Measurements from ENCODE around the gene SMG1.
"Not testable (repeated sequence)": the region's sequence is repeated elsewhere in the genome, so short reads cannot be mapped to it uniquely, and the experiment has no call there.

Gene SMG1

DNA sequence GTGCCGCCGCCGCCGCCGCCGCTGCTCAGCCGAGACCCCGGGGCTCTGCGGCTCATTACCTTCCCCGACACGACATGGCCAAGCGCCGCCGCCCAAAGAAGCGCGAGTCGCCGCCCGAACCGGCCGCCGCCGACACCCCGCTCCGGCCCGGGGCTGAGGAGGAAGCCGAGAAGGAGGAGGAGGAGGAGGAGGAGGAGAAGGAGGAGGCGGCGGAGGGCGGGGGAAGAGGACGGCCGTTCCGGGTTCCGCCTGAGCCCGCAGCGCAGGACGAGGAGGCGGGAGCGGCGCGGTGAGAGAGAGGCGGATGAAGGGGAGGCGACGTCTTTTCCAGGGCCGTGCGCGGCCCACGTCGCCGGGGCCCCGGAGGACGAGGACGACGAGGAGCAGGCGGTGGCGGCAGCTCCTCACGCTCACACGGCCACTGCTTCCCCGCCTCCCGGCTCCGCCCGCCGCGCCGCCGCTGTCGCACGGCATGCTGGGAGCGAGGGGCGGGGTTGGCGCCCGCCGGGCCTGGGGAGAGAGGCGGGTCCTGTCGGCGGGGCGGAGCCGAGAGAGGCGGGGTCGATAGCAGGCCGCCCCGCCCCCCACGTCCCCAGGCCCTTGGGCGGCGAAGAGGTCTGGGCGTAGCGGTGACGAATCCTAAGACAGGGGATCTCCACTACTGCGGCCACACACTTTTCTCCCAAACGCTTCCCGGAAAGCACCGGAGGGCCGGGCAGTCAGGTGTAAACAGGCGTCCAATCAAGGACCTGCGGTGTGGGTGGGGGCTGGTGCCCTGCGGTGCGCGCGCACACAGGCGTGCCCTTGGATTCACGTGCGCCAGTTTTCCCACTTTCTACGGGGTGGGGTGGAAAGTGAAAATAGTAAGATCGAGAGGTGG, at the start of gene SMG1:
Gene SMG1, minus strand, starts transcription at position 423 of the 880 bp plus-strand sequence. Its CDS starts 367 bp downstream, at position 56.
- peak; percentile 80 to 92 (median 83) for DNase-seq

- no peak for DNase-seq
These were observed 48.9 kb upstream of the SMG1 start for GRCh38 chr16:18975109-18975508.

DNA sequence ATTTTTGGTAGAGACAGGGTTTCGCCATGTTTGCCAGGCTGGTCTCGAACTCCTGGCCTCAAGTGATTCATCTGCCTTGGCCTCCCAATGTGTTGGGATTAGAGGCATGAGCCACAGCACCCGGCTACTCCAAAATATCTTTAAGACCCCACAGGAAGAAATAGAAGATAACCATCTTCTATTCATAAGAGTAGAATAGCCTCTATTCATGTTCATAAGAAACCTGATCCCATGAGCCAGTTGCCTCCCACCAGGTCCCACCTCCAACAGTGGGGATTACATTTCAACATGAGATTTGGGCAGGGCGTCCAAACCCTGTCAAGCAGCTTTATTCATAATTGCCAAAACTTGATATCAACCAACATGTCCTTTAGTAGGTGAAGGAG, 43.6 kb upstream of the SMG1 start:
- DNase-seq = no peak

DNA sequence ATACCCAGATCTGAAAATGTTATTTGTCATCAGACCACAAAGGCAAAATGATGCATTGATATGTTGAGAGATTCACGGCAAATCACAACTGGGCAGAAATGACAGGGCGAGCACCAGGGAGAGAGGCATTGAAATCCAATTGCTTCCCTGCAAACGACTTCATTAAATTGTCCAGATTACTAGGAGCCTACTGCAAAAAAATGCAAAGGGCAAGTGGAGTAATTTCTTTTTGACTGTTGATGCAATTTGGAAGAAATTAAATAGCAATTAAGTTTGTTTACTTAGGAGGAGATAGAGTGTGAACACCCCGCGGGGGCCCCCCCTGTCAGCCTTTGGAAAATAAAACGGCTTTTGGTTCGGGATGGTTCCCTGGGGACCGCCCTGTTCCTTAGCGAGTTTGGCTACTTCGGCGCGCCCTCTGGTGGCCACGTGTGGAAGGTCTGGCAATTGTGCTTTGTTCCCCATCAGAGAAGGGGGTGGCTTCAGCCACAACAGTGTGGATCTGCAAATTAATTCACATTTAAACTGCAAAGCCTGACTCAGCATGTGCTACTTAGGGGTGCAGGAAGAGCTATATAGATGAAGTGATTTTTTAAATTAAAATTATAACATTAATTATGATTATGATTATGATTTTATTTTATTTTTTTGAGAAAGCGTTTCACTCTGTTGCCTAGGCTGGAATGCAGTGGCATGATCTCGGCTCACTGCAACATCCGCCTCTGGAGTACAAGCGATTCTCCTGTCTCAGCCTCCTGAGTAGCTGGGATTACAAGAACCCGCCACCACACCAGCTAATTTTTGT, 43.0 kb upstream of the SMG1 start:
- peak; percentile 49 to 76 (median 70) for DNase-seq

DNA sequence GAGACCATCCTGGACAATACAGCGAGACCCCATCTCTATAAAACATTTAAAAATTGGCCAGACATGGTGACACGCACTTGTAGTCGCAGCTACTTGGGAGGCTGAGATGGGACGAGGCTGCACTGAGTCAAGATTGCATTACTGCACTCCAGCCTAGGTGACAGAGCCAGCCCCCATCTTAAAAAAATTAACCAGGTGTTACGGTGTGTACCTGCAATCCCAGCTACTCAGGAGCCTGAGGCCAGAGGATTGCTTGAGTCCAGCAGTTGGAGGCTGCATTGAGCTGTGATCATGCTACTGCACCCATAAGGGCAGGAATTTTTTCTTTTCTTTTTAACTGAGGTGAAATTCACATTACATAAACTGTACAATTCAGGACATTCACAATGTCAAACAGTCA, 40.6 kb upstream of the SMG1 start:
- DNase-seq = no peak

- no peak for DNase-seq
These were observed 39.3 kb upstream of the SMG1 start for GRCh38 chr16:18965555-18965954.

DNA sequence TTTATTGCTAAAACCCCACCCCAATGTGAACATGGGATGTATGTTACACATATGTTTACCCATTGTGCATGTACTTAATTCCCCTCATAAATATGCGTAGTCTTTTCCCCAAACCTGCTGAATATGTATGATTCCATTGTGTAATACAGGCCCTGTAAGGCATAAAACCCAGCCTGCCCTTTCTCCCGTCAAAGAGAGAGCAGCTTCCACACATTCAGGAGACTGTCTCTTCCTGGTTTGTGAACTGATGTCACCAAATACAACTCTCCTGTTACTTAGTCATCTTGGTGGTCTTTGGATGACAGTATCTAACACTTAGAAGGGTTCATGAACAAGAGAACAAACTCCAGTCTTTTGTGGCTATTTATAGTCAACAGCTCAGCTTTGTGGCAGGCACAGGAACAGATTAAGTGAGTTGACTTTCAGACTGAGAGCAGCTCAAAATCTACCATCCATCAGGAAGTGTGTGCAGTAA, 32.9 kb upstream of the SMG1 start:
- no peak for DNase-seq

GRCh38 chr16:18958621-18959029, 32.4 kb upstream of the SMG1 start:
- no peak for DNase-seq

DNA sequence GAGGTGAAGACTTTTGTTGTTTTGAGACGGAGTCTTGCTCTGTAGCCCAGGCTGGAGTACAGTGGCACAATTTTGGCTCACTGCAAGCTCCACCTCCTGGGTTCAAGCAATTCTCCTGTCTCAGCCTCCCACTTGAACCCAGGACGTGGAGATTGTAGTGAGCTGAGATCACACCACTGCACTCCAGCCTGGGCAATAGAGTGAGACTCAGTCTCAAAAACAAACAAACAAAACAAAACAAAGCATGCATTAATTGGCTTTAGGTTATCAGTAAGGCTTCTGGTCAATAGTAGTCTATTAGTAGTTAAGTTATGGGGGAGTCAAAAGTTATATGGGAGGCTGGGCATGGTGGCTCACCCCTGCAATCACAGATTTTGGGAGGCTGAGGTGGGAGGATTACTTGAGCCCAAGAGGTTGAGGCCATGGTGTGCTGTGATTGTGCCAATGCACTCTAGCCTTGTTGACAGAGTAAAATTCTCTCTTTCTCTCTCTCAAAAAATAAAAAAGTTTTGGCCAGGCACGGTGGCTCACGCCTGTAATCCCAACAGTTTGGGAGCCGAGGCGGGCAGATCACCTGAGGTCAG, 30.5 kb upstream of the SMG1 start:
- not testable (repeated sequence) for DNase-seq

DNA sequence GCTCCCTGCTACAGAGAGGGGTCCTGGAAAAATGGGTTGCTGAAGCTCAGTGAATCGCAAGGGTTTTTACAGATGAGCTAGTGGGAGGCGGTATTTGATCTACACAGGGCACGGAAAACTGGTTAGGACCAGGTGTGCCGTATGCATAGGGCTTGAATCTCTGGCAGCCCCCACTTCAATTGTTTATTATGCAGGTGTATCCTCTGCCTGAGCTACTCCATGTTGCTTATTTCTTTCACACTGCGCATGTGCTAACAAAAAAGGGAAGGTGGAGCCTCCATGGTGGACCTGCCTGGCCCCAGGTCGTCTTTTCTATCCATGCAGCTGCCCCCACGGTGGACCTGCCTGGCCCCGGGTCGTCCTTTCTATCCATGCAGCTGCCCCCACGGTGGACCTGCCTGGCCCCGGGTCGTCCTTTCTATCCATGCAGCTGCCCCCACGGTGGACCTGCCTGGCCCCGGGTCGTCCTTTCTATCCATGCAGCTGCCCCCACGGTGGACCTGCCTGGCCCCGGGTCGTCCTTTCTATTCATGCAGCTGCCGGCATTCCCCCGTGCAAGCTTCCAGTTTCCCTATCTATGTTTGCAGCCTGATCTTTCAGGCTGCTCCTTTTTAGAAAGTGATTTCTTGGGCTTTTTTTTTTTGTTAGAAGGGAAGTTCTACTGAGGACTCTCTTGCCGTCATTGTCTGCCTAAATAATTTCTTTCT, 29.8 kb upstream of the SMG1 start:
- DNase-seq = peak in 1 of 4 experiments; percentile 6

- DNase-seq = no peak
These were observed 27.3 kb upstream of the SMG1 start for GRCh38 chr16:18953547-18953946.

DNA sequence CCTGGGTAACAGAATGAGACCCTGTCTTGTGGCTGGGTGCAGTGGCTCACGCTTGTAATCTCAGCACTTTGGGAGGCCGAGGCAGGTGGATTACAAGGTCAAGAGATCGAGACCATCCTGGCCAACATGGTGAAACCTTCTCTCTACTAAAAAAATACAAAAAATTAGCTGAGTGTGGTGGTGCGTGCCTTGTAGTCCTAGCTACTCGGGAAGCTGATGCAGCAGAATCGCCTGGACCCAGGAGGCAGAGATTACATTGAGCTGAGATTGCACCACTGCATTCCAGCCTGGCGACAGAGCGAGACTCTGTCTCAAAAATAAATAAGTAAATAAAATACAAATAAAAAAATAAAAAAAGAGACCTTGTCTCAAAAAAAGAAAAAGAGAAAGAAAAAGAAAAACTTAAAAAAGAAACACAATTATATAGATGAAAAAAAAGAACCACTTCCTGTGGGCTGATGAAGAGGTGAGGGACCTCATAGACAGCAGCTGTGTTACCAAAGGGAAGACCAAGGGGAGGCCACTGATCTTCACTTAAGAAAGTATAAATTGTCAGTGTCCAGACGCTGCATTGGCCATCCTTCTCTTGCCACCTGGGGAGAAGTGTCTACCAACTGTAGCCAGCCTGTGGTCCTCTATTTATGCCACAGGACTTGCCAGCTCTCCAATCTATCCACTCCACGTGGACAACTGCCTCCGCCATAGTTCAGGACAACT, 24.4 kb upstream of the SMG1 start:
- DNase-seq = no peak

DNA sequence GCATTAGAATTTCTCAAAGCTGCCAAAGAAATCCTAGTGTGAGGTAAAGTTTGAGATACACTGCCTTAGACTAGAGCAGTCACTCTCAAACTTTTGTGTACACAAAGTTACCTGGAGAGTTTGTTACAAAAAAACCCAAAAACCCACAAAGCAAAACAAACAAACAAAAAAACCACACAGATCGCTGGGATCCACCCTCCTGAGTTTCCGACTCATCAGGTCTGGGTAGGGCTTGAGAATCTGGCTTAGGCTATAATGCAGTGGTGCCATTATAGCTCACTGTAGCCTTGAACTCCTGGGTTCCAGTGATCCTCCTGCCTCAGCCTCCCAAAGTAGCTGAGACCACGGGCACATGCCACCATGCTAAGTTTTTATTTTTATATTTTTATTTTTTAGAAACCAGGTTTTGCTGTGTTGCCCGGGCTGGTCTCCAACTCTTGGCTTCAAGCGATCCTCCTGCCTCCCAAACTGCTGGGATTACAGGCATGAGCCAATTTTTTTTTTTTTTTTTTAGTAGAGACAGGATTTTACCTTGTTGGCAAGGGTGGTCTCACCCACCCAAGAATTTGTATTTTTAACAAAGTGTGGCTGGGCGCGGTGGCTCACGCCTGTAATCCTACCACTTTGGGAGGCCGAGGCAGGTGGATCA, 22.3 kb upstream of the SMG1 start:
- no peak for DNase-seq

DNA sequence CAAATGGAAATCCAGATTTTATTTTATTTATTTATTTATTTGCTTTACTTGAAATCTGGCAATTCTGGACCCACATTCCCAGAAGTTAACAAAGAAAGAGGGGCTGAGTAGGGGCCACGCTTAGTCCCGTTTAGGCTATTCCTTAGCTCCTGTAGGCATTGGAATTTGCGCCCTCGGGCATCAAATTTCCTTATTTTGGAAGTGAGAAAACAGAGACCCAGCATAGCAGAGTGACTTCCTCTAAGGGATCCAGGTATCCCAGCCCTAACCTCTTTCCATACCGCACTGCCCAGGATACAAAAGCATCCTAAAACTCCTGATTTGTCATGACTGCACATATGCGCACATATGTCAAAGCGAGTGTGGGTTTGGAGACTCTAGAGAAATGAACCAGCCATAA, 19.0 kb upstream of the SMG1 start:
- DNase-seq = no peak

DNA sequence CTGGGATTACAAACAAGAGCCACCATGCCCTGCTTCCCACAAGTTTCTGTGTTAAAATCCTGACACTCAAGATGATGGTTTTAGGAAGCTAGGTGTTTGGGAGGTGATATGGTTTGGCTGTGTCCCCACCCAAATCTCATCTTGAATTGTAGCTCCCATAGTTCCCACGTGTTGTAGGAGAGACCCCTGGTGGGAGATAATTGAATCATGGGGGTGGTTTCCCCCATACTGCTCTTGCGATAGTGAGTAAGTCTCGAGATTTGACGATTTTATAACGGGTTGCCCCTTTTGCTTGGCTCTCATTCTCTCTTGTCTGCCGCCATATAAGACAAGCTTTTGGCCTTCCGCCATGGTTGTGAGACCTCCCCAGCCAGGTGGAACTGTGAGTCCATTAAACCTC, 17.2 kb upstream of the SMG1 start:
- no peak for DNase-seq

- no peak for DNase-seq
These were observed 15.9 kb upstream of the SMG1 start for GRCh38 chr16:18942061-18942460.

DNA sequence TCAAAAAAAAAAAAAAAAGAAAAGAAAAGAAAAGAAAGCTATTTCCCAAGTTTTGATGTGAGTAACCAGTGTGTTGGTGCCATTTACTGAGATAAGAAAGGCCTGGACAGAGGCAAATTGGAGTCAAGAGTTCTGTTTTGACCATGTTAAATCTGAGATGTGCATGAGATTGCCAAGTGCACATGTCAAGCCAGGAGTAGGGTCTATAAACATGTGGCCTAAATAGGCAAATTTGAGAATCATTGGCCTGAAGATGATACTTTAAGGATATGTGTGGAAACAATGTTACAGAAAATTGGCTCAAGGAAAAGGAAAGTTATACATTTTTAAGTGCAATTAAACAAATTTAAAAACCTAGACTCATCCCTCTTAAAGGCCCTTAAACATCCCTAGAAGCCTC, 15.3 kb upstream of the SMG1 start:
- no peak for DNase-seq

- DNase-seq = no peak
These were observed 12.8 kb upstream of the SMG1 start for GRCh38 chr16:18938986-18939385.

- DNase-seq = no peak
These were observed 11.2 kb upstream of the SMG1 start for GRCh38 chr16:18937390-18937789.

DNA sequence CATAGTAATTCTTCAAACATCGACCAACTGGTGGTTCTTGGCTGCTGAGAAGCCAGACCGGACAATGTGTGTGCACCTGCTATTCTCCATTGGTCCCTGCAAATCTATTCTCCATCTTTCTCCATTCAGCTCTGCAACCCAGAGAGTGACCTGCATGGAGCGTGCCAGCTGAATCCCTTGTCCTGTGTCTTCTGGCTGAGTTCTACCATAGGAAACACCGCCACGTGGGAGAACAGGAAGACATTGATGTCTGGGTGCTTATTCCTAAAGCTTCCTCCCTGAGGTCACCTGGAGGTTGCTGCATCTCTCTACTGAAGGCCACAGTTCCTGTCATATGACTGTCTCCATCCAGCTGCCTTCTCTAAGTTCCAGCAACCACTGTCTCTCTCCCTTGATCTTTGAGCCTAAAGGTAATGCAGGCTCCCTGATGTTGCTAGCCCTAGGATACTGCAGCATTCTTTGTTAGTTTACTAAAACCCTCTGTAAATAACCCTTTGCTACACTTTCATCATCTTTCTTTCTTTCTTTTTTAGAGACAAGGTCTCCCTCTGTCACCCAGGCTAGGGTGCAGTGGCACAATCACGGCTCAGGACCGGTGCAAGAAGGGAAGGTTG, 10.6 kb upstream of the SMG1 start:
- no peak for DNase-seq

DNA sequence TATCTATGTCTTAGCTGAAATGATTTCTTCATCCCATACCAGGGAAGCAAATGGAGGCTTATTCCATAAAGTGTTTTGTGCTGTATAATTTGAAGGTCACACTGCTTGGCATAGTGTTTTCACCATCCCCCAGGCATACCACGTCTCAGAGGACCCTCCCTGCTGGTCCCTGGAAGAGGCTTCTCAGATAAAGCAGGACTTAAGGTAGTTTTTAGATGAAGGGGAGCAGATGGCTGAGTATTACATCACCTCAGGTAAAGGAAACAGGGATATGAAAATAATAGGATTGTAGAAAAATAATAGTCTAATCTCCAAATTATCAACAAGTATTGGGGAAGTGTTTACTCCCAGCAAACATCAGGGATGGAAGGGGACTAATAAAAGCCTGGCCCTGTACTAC, 7.3 kb upstream of the SMG1 start:
- no peak for DNase-seq

Data from activated naive CD4-positive, alpha-beta T cell (primary cell).